Measurements from ENCODE around the gene C16orf92. TPM values are rescaled to one million over a fixed set of nuclear protein-coding genes. Genes with fewer than 3 reads are reported as not detected.

C16orf92 gene
- total RNA-seq, 2 donors from 2014 or later = not detected

DNA sequence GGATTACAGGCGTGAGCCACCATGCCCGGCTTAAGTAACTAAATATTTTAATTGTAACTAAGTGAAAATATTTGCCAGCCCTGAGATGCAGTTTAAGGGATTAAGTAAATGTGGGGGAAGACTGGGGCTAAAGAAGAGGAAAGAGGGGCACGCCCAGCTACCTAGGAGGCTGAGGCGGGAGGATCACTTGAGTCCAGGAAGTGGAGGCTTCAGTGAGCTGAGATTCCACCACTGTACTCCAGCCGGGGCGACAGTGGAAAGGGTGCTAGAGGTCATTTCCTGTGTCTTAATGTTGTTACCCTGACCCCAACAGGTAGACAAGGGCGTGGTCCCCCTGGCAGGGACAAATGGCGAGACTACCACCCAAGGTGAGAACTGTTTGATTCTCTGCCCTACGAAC, 45.3 kb downstream of the C16orf92 start:
- H3K27me3 Mint-ChIP-seq (ENCODE audit: low read depth) = no peaks in the 10 kb centered on the region
- no peak overlapping the region for H3K4me3 Mint-ChIP-seq
- DNase-seq = no peak
- no peaks in the 10 kb centered on the region for H3K9me3 Mint-ChIP-seq
- peak overlapping the region; percentile 76 for H3K27ac Mint-ChIP-seq
- ATAC-seq (replicated peaks in 1 of 2) = no peak
- peaks cover 43% of the 10 kb centered on the region for H3K4me1 Mint-ChIP-seq (ENCODE audit: low read depth)
- peaks cover 24 to 45% of the 10 kb centered on the region in 2 donors for H3K36me3 Mint-ChIP-seq (ENCODE audit: insufficient read depth in 2 of 2)

DNA sequence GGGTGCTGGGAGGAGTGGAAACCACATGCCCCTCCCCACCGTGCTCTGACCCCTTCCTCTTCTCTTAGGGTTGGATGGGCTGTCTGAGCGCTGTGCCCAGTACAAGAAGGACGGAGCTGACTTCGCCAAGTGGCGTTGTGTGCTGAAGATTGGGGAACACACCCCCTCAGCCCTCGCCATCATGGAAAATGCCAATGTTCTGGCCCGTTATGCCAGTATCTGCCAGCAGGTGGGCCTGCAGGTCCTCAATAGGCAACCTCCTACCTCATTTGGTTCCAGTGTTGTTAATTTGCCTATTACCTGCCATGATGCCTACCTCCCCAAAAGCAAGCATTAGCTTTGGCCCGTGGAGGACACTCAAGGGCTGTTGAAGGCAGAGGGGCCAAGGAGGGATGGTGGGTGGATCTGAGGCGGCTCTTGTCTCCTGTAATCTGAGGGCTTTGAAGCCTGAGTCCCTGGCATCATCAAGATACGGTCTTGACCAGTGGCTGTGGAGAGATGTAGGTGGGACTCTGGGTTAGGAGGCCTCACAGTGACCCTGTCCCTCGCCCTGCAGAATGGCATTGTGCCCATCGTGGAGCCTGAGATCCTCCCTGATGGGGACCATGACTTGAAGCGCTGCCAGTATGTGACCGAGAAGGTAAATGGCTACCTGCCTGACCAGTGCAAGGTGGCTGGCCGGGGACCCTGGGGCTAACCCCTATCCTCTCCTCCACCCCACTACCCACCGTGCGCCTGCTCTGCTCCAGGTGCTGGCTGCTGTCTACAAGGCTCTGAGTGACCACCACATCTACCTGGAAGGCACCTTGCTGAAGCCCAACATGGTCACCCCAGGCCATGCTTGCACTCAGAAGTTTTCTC, 46.0 kb downstream of the C16orf92 start:
- DNase-seq (peak; percentile 47 to 67), ATAC-seq (replicated peaks in 1 of 2) (no peak)
- Mint-ChIP-seq H3K27me3 (ENCODE audit: low read depth) (no peaks in the 10 kb centered on the region), H3K4me3 (peak overlapping the region in 1 of 2 donors; percentile 25), H3K9me3 (no peaks in the 10 kb centered on the region), H3K4me1 (ENCODE audit: low read depth) (peaks cover 37% of the 10 kb centered on the region), H3K27ac (peak overlapping the region; percentile 76), H3K36me3 (ENCODE audit: insufficient read depth in 2 of 2) (peaks cover 24 to 46% of the 10 kb centered on the region in 2 donors)

DNA sequence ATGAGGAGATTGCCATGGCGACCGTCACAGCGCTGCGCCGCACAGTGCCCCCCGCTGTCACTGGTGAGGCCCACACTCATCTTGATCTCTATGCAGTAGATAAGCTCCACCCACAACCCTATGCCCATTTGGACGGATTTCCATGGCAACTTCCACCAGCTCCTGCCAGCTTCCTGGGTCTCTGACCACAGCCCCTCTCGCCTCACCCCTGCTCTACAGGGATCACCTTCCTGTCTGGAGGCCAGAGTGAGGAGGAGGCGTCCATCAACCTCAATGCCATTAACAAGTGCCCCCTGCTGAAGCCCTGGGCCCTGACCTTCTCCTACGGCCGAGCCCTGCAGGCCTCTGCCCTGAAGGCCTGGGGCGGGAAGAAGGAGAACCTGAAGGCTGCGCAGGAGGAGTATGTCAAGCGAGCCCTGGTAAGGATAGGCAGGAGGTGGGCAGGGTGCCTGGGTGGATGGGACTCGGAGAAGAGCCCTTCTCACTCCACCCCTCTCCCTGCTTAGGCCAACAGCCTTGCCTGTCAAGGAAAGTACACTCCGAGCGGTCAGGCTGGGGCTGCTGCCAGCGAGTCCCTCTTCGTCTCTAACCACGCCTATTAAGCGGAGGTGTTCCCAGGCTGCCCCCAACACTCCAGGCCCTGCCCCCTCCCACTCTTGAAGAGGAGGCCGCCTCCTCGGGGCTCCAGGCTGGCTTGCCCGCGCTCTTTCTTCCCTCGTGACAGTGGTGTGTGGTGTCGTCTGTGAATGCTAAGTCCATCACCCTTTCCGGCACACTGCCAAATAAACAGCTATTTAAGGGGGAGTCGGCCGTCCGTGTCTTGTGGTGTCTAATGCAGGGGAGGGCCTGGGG, 46.8 kb downstream of the C16orf92 start:
- peaks cover 41% of the 10 kb centered on the region for H3K4me1 Mint-ChIP-seq (ENCODE audit: low read depth)
- no peak for DNase-seq
- H3K4me3 Mint-ChIP-seq = peak overlapping the region in 1 of 2 donors; percentile 16
- no peaks in the 10 kb centered on the region for H3K9me3 Mint-ChIP-seq
- no peaks in the 10 kb centered on the region for H3K27me3 Mint-ChIP-seq (ENCODE audit: low read depth)
- H3K36me3 Mint-ChIP-seq (ENCODE audit: insufficient read depth in 2 of 2) = peaks cover 24 to 43% of the 10 kb centered on the region in 2 donors
- no peak for ATAC-seq (replicated peaks in 1 of 2)
- peak overlapping the region; percentile 47 for H3K27ac Mint-ChIP-seq

DNA sequence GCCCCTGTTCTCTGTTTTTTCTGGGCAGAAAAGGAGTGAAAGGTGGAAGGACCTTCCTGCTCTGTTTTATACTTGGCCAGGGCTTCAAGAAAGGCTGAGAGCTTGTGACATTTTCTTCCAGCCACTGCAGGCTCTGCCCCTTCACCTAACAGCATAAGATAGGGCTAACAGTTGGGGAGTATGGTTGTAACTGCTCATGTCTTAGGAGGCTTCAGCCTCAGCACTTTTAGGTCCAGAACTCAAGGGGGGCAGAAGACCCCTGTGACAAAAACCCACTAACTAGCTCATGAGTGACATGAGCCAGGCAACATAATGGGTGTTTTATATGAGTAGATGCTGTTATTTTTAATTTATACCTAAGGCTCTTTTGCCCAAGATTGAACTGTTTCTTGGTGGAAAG, 47.5 kb downstream of the C16orf92 start:
- no peak for ATAC-seq (replicated peaks in 1 of 2)
- Mint-ChIP-seq H3K4me1 (ENCODE audit: low read depth) (peaks cover 45% of the 10 kb centered on the region), H3K9me3 (no peaks in the 10 kb centered on the region)

More for the DNA sequence above, 47.5 kb downstream of the C16orf92 start:
- Mint-ChIP-seq H3K4me3 (no peak overlapping the region), H3K36me3 (ENCODE audit: insufficient read depth in 2 of 2) (peaks cover 23 to 43% of the 10 kb centered on the region in 2 donors), H3K27me3 (ENCODE audit: low read depth) (no peaks in the 10 kb centered on the region), H3K27ac (no peak overlapping the region)
- DNase-seq = no peak

Other genes with a start within 250 kb of the C16orf92 start
- gene ZG16, start 244.9 kb upstream of the C16orf92 start, total RNA-seq = not detected
- gene KIF22, start 232.4 kb upstream of the C16orf92 start, total RNA-seq = 100 to 1,000 TPM; 153 to 180 TPM
- gene MAZ, start 216.7 kb upstream of the C16orf92 start, total RNA-seq = 100 to 1,000 TPM; 266 to 329 TPM
- gene PRRT2, start 211.0 kb upstream of the C16orf92 start, total RNA-seq = 1 to 10 TPM; 2.4 to 2.8 TPM
- 10 to 100 TPM; 14.8 to 17.8 TPM for gene PAGR1, start 207.0 kb upstream of the C16orf92 start, total RNA-seq
- 100 to 1,000 TPM; 148 to 161 TPM for gene MVP, start 202.7 kb upstream of the C16orf92 start, total RNA-seq
- gene CDIPT, start 160.0 kb upstream of the C16orf92 start, total RNA-seq = 10 to 100 TPM; 48.7 to 56.0 TPM
- gene SEZ6L2, start 123.6 kb upstream of the C16orf92 start, total RNA-seq = under 1 TPM; 0.31 to 0.44 TPM
- gene ASPHD1, start 122.7 kb upstream of the C16orf92 start, total RNA-seq = under 1 TPM; 0.82 to 0.93 TPM
- gene KCTD13, start 97.0 kb upstream of the C16orf92 start, total RNA-seq = 10 to 100 TPM; 45.3 to 46.8 TPM
- gene TMEM219, start 61.1 kb upstream of the C16orf92 start, total RNA-seq = 10 to 100 TPM; 84.5 to 84.7 TPM
- 10 to 100 TPM; 31.1 to 35.0 TPM for gene TAOK2, start 49.3 kb upstream of the C16orf92 start, total RNA-seq
- gene HIRIP3, start 27.6 kb upstream of the C16orf92 start, total RNA-seq = 10 to 100 TPM; 38.8 to 45.8 TPM
- 100 to 1,000 TPM in 1 of 2 donors, 10 to 100 TPM in 1; 98.5 to 116 TPM for gene INO80E, start 27.0 kb upstream of the C16orf92 start, total RNA-seq
- under 1 TPM in 1 of 2 donors, not detected in 1; 0.43 TPM for gene DOC2A, start 12.2 kb upstream of the C16orf92 start, total RNA-seq
- gene TLCD3B, start 8.1 kb downstream of the C16orf92 start, total RNA-seq = 1 to 10 TPM; 4.5 to 6.9 TPM
- 100 to 1,000 TPM; 857 to 918 TPM for gene ALDOA, start 42.6 kb downstream of the C16orf92 start, total RNA-seq
- 100 to 1,000 TPM; 114 to 124 TPM for gene PPP4C, start 52.8 kb downstream of the C16orf92 start, total RNA-seq
- gene TBX6, start 68.7 kb downstream of the C16orf92 start, total RNA-seq = 1 to 10 TPM; 4.2 to 5.8 TPM
- gene YPEL3, start 73.0 kb downstream of the C16orf92 start, total RNA-seq = 10 to 100 TPM; 60.2 to 77.8 TPM
- 10 to 100 TPM; 13.9 to 20.5 TPM for gene GDPD3, start 90.3 kb downstream of the C16orf92 start, total RNA-seq
- gene MAPK3, start 100.0 kb downstream of the C16orf92 start, total RNA-seq = 100 to 1,000 TPM in 1 of 2 donors, 10 to 100 TPM in 1; 84.8 to 103 TPM
- gene CORO1A, start 160.4 kb downstream of the C16orf92 start, total RNA-seq = 100 to 1,000 TPM; 843 to 987 TPM
- 10 to 100 TPM; 73.7 to 87.3 TPM for gene BOLA2B, start 170.5 kb downstream of the C16orf92 start, total RNA-seq
- 100 to 1,000 TPM in 1 of 2 donors, 10 to 100 TPM in 1; 48.1 to 129 TPM for gene SLX1A, start 170.7 kb downstream of the C16orf92 start, total RNA-seq
- 10 to 100 TPM; 16.6 to 20.1 TPM for gene SULT1A3, start 176.1 kb downstream of the C16orf92 start, total RNA-seq
- 10 to 100 TPM; 18.5 to 20.4 TPM for gene NPIPB13, start 225.3 kb downstream of the C16orf92 start, total RNA-seq

Measured in activated T-cell treated with anti-CD3 and anti-CD28 coated beads, Interleukin-2, amount 50 U/mL, for 72 hours (primary cell).